Epithelial cell of proximal tubule (primary cell): ENCODE measurements around the gene HENMT1. TPM values are rescaled to one million over a fixed set of nuclear protein-coding genes. Genes with fewer than 3 reads are reported as not detected.
"Not testable (repeated sequence)": the region's sequence is repeated elsewhere in the genome, so short reads cannot be mapped to it uniquely, and the experiment has no call there.

Experiments used
- DNase-seq: peaks from one replicate; pipeline ENCODE4 v3.0.0-alpha.2; 2011; ENCODE audit warnings: low read depth
- H3K4me3 ChIP-seq: 2 replicates; pipeline ENCODE4 v1.5.1; 2011; ENCODE audit warnings: low read depth, mild to moderate bottlenecking, low read length
- total RNA-seq: library from RNA; depleted of rRNA; stranded (reverse); fragments of >200 nt; gene quantifications from 2 replicates; pipeline ENCODE4 v1.2.3, GENCODE V29; 2015
- TF ChIP-seq, protein P1 (sequence below): conservative IDR thresholded peaks from 2 replicates; pipeline ENCODE4 v1.5.1; 2012; ENCODE audit warnings: low read depth, mild to moderate bottlenecking, low read length

Gene HENMT1
- total RNA-seq, 1 donor from 2014 or later = 2.8 TPM

DNA sequence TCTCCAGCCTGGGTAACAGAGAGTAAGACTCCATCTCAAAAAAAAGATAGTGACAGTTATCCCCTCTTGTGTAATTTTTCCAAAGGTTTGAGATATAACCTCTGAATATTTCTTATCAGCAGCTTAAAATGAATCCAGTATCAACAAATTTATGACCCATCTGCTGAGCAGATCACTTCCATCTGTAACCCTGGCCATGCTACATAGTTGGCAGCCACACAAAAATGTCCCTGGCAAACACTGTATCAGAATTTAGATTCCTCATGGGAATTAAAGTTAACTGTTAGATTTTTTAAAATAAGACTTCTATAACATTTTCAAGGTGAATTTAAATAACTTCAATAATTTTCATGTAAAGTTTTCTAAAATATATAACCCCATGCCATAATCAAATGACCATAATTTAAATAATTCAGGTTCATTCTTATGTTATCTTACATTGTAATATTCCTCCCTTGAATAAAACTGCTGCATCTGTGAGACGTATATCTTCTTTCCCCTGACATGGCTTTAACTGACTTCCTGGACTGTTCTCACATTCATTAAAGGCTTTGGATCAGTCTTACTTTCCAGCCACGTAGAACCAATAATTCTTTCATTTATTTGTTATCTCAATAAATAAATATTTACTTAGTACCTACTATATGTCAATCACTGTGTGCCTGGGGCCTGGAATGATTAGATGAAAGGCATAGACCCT, 25.9 kb upstream of the HENMT1 start:
- TF ChIP-seq, protein P1, sequence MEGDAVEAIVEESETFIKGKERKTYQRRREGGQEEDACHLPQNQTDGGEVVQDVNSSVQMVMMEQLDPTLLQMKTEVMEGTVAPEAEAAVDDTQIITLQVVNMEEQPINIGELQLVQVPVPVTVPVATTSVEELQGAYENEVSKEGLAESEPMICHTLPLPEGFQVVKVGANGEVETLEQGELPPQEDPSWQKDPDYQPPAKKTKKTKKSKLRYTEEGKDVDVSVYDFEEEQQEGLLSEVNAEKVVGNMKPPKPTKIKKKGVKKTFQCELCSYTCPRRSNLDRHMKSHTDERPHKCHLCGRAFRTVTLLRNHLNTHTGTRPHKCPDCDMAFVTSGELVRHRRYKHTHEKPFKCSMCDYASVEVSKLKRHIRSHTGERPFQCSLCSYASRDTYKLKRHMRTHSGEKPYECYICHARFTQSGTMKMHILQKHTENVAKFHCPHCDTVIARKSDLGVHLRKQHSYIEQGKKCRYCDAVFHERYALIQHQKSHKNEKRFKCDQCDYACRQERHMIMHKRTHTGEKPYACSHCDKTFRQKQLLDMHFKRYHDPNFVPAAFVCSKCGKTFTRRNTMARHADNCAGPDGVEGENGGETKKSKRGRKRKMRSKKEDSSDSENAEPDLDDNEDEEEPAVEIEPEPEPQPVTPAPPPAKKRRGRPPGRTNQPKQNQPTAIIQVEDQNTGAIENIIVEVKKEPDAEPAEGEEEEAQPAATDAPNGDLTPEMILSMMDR = no peak
- DNase-seq = no peak
- H3K4me3 ChIP-seq = no peak overlapping the region

DNA sequence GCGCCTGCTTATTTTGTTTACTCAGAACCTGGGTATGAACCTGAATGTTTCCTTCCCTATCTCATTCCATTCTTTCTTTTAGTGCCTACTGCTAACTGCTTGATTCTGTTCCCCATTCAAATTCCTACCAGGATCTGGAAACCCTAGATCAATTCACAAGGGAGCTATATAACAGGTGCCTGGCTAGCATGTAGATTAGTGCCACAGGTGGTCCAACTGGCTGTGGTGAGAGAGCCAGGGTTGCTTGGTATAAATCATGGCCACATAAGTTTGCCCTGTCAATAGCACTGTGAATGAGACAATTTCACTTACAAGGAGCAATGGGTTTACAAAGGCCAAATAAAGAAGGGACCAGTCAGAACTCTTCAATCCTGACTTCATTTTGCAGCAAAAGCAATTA, 24.6 kb upstream of the HENMT1 start:
- TF ChIP-seq, protein P1 = no peak
- H3K4me3 ChIP-seq = no peak overlapping the region
- no peak for DNase-seq

DNA sequence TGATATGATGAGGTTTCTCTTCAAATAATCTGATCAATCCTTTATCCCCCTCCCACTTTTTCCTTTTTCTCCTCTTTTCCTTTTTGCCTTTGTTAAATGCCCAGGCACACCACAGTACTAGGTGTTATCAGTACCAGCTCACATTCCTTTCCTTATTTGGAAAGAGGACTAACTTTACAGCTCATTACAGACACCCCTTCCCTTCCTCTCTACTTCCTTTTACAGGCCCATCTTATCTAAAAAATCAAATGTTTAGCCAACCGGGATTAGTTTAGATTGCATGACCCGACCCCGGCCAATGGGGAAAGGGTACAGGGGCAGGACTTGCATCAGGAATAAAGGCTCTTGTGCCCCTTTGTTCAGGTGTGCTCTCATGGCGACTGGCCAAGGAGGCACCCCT, 20.8 kb upstream of the HENMT1 start:
- not testable (repeated sequence) for DNase-seq, H3K4me3 ChIP-seq

DNA sequence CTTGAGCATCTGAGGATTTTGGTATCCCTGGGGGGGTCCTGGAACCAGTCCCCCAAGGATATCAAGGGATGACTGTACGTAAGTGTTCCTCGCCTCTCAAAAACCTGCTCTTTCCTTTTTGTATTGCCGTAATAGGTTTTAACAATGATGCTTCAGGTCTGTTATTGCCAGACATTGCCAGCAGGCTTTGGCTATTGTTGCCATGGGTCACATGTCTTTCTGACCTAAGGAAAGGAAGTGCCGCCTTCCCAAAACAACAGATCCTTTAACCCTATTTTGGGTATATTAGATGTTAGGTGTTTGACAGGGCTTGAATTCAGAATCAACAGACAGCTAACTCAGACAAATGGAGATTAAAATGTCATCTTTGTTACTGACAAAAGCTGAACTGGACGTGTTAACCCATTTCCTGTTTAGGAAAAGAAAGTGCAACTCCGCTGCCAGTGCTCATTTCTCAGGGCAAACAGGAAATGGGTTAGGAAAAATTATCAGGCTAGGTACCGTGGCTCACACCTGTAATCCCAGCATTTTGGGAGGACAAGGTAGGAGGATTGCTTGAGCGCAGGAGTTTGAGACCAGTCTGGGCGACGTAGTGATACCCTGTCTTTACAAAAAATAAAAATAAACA, 18.8 kb upstream of the HENMT1 start:
- TF ChIP-seq, protein P1 = no peak
- DNase-seq = no peak
- H3K4me3 ChIP-seq = no peak overlapping the region

DNA sequence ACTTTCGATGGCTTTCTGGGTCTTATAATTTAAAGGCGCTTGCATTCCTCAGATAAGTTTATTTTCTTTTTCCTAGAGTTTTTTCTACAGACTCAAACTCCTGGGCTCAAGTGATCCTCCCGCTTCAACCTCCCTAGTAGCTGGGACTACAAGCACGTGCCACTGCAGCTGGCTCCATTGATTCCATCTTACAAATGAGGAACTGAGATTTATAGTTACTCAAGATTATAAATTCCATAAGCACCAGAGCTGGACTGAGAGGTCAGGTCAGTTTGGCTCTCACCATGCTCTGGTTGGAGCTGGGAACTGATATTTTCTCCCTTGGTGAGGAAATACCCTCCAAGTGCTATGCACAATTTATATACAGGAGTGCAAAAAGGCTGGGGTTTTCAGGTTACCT, 17.8 kb upstream of the HENMT1 start:
- TF ChIP-seq, protein P1 = no peak
- no peak overlapping the region for H3K4me3 ChIP-seq
- DNase-seq = no peak

DNA sequence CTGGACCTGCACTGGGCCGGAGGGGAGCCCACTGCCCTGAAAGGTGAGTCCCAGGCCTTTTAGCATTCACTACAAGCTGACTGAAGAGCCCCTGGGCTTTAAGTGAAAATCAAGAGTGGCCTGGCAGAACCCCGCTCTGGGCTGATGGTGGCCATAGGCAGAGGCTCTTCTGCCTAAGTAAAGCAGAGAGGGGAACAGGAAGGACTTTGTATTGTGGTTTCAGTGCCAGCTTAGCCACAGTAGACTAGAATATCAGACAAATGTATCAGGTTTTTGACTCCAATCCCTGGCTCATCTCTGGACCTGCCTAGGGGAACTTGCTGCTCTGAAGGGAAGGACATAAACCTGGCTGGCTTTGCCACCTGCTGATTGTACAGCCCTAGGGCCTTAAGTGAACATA, 10.2 kb upstream of the HENMT1 start:
- TF ChIP-seq, protein P1 = no peak
- no peak overlapping the region for H3K4me3 ChIP-seq
- DNase-seq = no peak

DNA sequence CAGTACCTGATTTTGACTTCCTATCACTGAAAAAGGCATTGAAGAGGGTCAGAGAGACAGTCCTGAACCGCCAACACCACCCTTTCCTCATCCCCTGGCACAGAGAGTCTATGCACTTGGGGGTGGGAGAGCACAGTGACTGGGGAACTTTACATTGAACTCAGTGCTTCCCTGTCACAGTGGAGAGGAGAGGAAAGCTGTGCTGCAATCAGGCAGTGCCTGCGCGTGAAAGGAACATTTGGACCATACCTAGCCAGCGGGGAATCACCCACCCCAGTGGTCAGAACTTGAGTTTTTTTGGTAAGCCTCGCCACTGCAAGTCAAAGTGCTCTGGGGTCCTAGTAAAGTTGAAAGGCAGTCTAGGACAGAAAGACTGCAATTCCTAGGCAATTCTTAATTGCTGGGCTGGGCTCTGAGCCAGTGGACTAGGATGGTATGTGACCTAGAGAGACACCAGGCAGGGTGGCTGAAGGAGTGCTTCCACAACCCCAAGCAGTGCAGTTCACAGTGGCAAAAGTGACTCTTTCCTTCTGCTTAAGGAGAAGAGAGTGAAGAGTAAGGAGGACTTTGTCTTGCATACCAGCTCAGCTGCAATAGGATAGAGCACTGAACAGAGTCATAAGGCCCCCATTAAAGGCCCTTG, 9.4 kb upstream of the HENMT1 start:
- TF ChIP-seq, protein P1 = no peak
- no peak overlapping the region for H3K4me3 ChIP-seq
- DNase-seq = no peak
